ENCODE data around the gene RCOR3. TPM values are rescaled to one million over a fixed set of nuclear protein-coding genes. Genes with fewer than 3 reads are reported as not detected.
"Not testable (repeated sequence)": the region's sequence is repeated elsewhere in the genome, so short reads cannot be mapped to it uniquely, and the experiment has no call there.

RCOR3 gene
- total RNA-seq = 46.5 TPM
- long read RNA-seq, transcript RCOR3-204 (11 exons, 1,827 nt) = major isoform, 7 of 17 reads
- long read RNA-seq, partial matches to known transcripts = 1 of 17 reads
- long read RNA-seq, other reads (novel, unspliced or antisense) = 6 of 17 reads

GRCh38 chr1:211258756-211259637 lies at the start of gene RCOR3:
RCOR3 (plus strand) TSS chr1:211259366; CDS start chr1:211259561, 195 bp downstream.
- intact Hi-C loops (cut with DNase I) = loop anchor here (2.0 kb wide), 2 partner anchors 124 to 320 kb away; partner anchors contain the start of gene SLC30A1
- DNase-seq (ENCODE audit: missing footprints) = peak; percentile 97

GRCh38 chr1:211210052-211210451 lies 49.1 kb upstream of the RCOR3 start:
- ATAC-seq (no peak), DNase-seq (ENCODE audit: missing footprints) (no peak)
- intact Hi-C loops (cut with DNase I) = no loop called here

More at GRCh38 chr1:211258756-211259637, at the start of gene RCOR3:
- peak; percentile 93 for ATAC-seq

GRCh38 chr1:211210965-211211364 lies 48.2 kb upstream of the RCOR3 start:
- no peak for DNase-seq (ENCODE audit: missing footprints)
- intact Hi-C loops (cut with DNase I) = no loop called here
- no peak for ATAC-seq

- intact Hi-C loops (cut with DNase I) = no loop called here
- ATAC-seq (no peak), DNase-seq (ENCODE audit: missing footprints) (no peak)
Measured at GRCh38 chr1:211213702-211214101, 45.5 kb upstream of the RCOR3 start.

GRCh38 chr1:211215577-211215976 lies 43.6 kb upstream of the RCOR3 start:
- DNase-seq (ENCODE audit: missing footprints) = no peak
- intact Hi-C loops (cut with DNase I) = no loop called here
- ATAC-seq = no peak

- ATAC-seq = no peak
- no peak for DNase-seq (ENCODE audit: missing footprints)
- intact Hi-C loops (cut with DNase I) = no loop called here
Measured at GRCh38 chr1:211217392-211217791, 41.8 kb upstream of the RCOR3 start.

GRCh38 chr1:211222469-211223234 lies 36.5 kb upstream of the RCOR3 start:
- intact Hi-C loops (cut with DNase I); ATAC-seq; DNase-seq (ENCODE audit: missing footprints): not testable (repeated sequence)

- DNase-seq (ENCODE audit: missing footprints); intact Hi-C loops (cut with DNase I); ATAC-seq: not testable (repeated sequence)
Measured at GRCh38 chr1:211228573-211229364, 30.4 kb upstream of the RCOR3 start.

GRCh38 chr1:211229365-211229759 lies 29.8 kb upstream of the RCOR3 start:
- ATAC-seq (no peak), DNase-seq (ENCODE audit: missing footprints) (no peak)
- intact Hi-C loops (cut with DNase I) = no loop called here

GRCh38 chr1:211231873-211232272 lies 27.3 kb upstream of the RCOR3 start:
- intact Hi-C loops (cut with DNase I) = no loop called here
- no peak for DNase-seq (ENCODE audit: missing footprints)
- no peak for ATAC-seq

GRCh38 chr1:211236633-211237320 lies 22.4 kb upstream of the RCOR3 start:
- ATAC-seq (no peak), DNase-seq (ENCODE audit: missing footprints) (no peak)
- intact Hi-C loops (cut with DNase I) = no loop called here

GRCh38 chr1:211237579-211237978 lies 21.6 kb upstream of the RCOR3 start:
- DNase-seq (ENCODE audit: missing footprints) = peak; percentile 67
- no peak for ATAC-seq
- intact Hi-C loops (cut with DNase I) = no loop called here

GRCh38 chr1:211240567-211240966 lies 18.6 kb upstream of the RCOR3 start:
- DNase-seq (ENCODE audit: missing footprints); ATAC-seq; intact Hi-C loops (cut with DNase I): not testable (repeated sequence)

GRCh38 chr1:211241071-211241470 lies 18.1 kb upstream of the RCOR3 start:
- no peak for ATAC-seq
- DNase-seq (ENCODE audit: missing footprints) = no peak
- intact Hi-C loops (cut with DNase I) = no loop called here

- intact Hi-C loops (cut with DNase I); DNase-seq (ENCODE audit: missing footprints); ATAC-seq: not testable (repeated sequence)
Measured at GRCh38 chr1:211243639-211244038, 15.5 kb upstream of the RCOR3 start.

- intact Hi-C loops (cut with DNase I); DNase-seq (ENCODE audit: missing footprints); ATAC-seq: not testable (repeated sequence)
Measured at GRCh38 chr1:211246583-211246982, 12.6 kb upstream of the RCOR3 start.

GRCh38 chr1:211247921-211248320 lies 11.2 kb upstream of the RCOR3 start:
- ATAC-seq (no peak), DNase-seq (ENCODE audit: missing footprints) (no peak)
- intact Hi-C loops (cut with DNase I) = no loop called here

GRCh38 chr1:211249611-211250010 lies 9.6 kb upstream of the RCOR3 start:
- ATAC-seq; DNase-seq (ENCODE audit: missing footprints); intact Hi-C loops (cut with DNase I): not testable (repeated sequence)

All from Right ventricle myocardium inferior (tissue), 1 donor.